HCT116 (cell line): Measurements from ENCODE around the gene MOV10L1. TPM values are rescaled to one million over a fixed set of nuclear protein-coding genes. Genes with fewer than 3 reads are reported as not detected.

Experiments used
- ATAC-seq: fragments of 200-7000 bp; cut with Tn5 transposase; 2 replicates; pipeline ENCODE4 v1.9.1; 2020; ENCODE audit warnings: mild to moderate bottlenecking, moderate library complexity
- BruUV-seq: library from RNA; stranded (reverse); fragments of 400-500 nt; replicated peaks from 2 replicates; lab custom pipeline; 2021; lab: Mats Ljungman, UMichigan
- CTCF ChIA-PET: fragments of 300-600 bp; sonication (Branson Sonifier 250); formaldehyde crosslinking; loops from one replicate; lab custom pipeline; 2021; ENCODE audit warnings: antibody characterized with exemption; lab: Charles Lee
- POLR2A ChIA-PET: fragments of 300-600, 350-600 bp; sonication (Branson Sonifier 250); formaldehyde crosslinking; loops from one replicate; lab custom pipeline; 2021; ENCODE audit warnings: antibody characterized with exemption; lab: Charles Lee
- RAD21 ChIA-PET, 2 experiments: fragments of 300-600 bp; sonication (Branson Sonifier 250); formaldehyde crosslinking; loops; one replicate each; lab custom pipeline; 2023; ENCODE audit warnings: low total read pairs in 2 of 2; ENCODE audit not compliant: uncharacterized antibody in 2 of 2, unreplicated experiment in 2 of 2, low non-redundant PET in 1 of 2; lab: Charles Lee
- DNase-seq: peaks from one replicate; pipeline ENCODE4 v3.0.0-alpha.2; 2010; ENCODE audit warnings: low read depth, low spot score
- H2AFZ ChIP-seq: fragments of 200-600 bp; shearing (Covaris generic), sonication (generic); 2 replicates; pipeline ENCODE4 v1.6.1; 2017; ENCODE audit warnings: low read depth, mixed run types, mixed read lengths, antibody characterized with exemption, low read length; ENCODE audit not compliant: poor library complexity, severe bottlenecking
- H3K27ac ChIP-seq: 2 replicates; pipeline ENCODE4 v1.5.1; 2012; ENCODE audit warnings: low read depth, low read length
- H3K27me3 ChIP-seq: fragments of 200-600 bp; sonication (generic); 2 replicates; pipeline ENCODE4 v1.6.1; 2016; ENCODE audit warnings: mixed run types, low read length, mixed read lengths; ENCODE audit not compliant: insufficient read depth
- H3K36me3 ChIP-seq, 2 experiments: fragments of 200-500 bp in 1 of 2; fragments of 200-600 bp in 1 of 2; sonication (Bioruptor generic) in 1 of 2; sonication (generic) in 1 of 2; 2 replicates each; pipeline versions ENCODE4 v1.5.1 to v1.6.1; 2014 to 2016; ENCODE audit warnings: low read length in 2 of 2, inconsistent platforms in 1 of 2, mixed read lengths in 1 of 2, mixed run types in 1 of 2; ENCODE audit not compliant: insufficient read depth in 2 of 2, control insufficient read depth in 1 of 2
- H3K4me1 ChIP-seq, 2 experiments: fragments of 200-600 bp in 1 of 2; sonication (generic) in 1 of 2; 2 replicates each; pipeline versions ENCODE4 v1.5.1 to v1.6.1; 2012 to 2017; ENCODE audit warnings: low read length in 2 of 2, inconsistent platforms in 1 of 2, mild to moderate bottlenecking in 1 of 2, mixed read lengths in 1 of 2, mixed run types in 1 of 2, moderate library complexity in 1 of 2; ENCODE audit not compliant: insufficient read depth in 2 of 2, control insufficient read depth in 1 of 2
- H3K4me2 ChIP-seq: fragments of 200-600 bp; sonication (generic); 2 replicates; pipeline ENCODE4 v1.6.1; 2017; ENCODE audit warnings: mixed run types, low read length, mixed read lengths
- H3K4me3 ChIP-seq, 2 experiments: fragments of 200-600 bp in 1 of 2; sonication (generic) in 1 of 2; replicated peaks in 1 of 2; 2 replicates each; pipeline ENCODE4 v1.5.1; 2011 to 2016; ENCODE audit warnings: low read length in 2 of 2, control low read depth in 1 of 2, low read depth in 1 of 2, mild to moderate bottlenecking in 1 of 2, mixed read lengths in 1 of 2, mixed run types in 1 of 2
- H3K79me2 ChIP-seq: fragments of 200-600 bp; sonication (generic); 2 replicates; pipeline ENCODE4 v1.6.1; 2017; ENCODE audit warnings: mild to moderate bottlenecking, mixed run types, low read length, moderate library complexity, mixed read lengths; ENCODE audit not compliant: insufficient read depth
- H3K9ac ChIP-seq: fragments of 200-600 bp; sonication (generic); 2 replicates; pipeline ENCODE4 v1.6.1; 2016; ENCODE audit warnings: low read length, mixed read lengths
- H3K9me2 ChIP-seq: fragments of 200-600 bp; sonication (generic), shearing (Covaris generic); 2 replicates; pipeline ENCODE4 v1.6.1; 2017; ENCODE audit warnings: mixed run types, mild to moderate bottlenecking, moderate library complexity; ENCODE audit not compliant: insufficient read depth
- H3K9me3 ChIP-seq, 2 experiments: fragments of 200-500 bp in 1 of 2; fragments of 200-600 bp in 1 of 2; sonication (Bioruptor generic) in 1 of 2; sonication (generic) in 1 of 2; 2 replicates each; pipeline ENCODE4 v1.6.1; 2014 to 2017; ENCODE audit warnings: low read length in 2 of 2, mixed read lengths in 2 of 2, inconsistent platforms in 1 of 2, low read depth in 1 of 2, mild to moderate bottlenecking in 1 of 2, mixed run types in 1 of 2, moderate library complexity in 1 of 2; ENCODE audit not compliant: control insufficient read depth in 1 of 2, insufficient read depth in 1 of 2
- H4K20me1 ChIP-seq: fragments of 200-600 bp; sonication (generic), shearing (Covaris generic); 2 replicates; pipeline ENCODE4 v1.6.1; 2017; ENCODE audit warnings: mixed run types, mild to moderate bottlenecking, moderate library complexity; ENCODE audit not compliant: insufficient read depth
- CEBPB ChIP-seq: IDR thresholded peaks from 2 replicates; pipeline ENCODE4 v1.6.1; 2012; ENCODE audit warnings: low read depth
- EGR1 ChIP-seq: IDR thresholded peaks from 2 replicates; pipeline ENCODE4 v1.6.1; 2012; ENCODE audit warnings: low read depth
- ELF1 ChIP-seq: IDR thresholded peaks from 2 replicates; pipeline ENCODE4 v1.6.1; 2012; ENCODE audit warnings: low read depth, borderline replicate concordance
- EZH2phosphoT487 ChIP-seq: fragments of 200-600 bp; IDR thresholded peaks from 2 replicates; pipeline ENCODE4 v1.6.1; 2018; ENCODE audit warnings: antibody characterized with exemption, borderline replicate concordance
- FOSL1 ChIP-seq: IDR thresholded peaks from 2 replicates; pipeline ENCODE4 v1.6.1; 2012; ENCODE audit warnings: low read depth
- JUND ChIP-seq: IDR thresholded peaks from 2 replicates; pipeline ENCODE4 v1.6.1; 2012
- POLR2A ChIP-seq: IDR thresholded peaks from 2 replicates; pipeline ENCODE4 v1.7.0; 2011; ENCODE audit warnings: borderline replicate concordance; ENCODE audit not compliant: insufficient read depth, insufficient read length; ENCODE audit errors: extremely low read depth
- REST ChIP-seq: IDR thresholded peaks from 2 replicates; pipeline ENCODE4 v1.6.1; 2012; ENCODE audit warnings: low read depth
- SIN3A ChIP-seq: IDR thresholded peaks from 2 replicates; pipeline ENCODE4 v1.6.1; 2012; ENCODE audit warnings: low read depth
- SRF ChIP-seq: IDR thresholded peaks from 2 replicates; pipeline ENCODE4 v1.6.1; 2012; ENCODE audit warnings: low read depth
- ZBTB33 ChIP-seq: IDR thresholded peaks from 2 replicates; pipeline ENCODE4 v1.6.1; 2011; ENCODE audit warnings: mild to moderate bottlenecking, low read length, moderate library complexity; ENCODE audit not compliant: insufficient replicate concordance; ENCODE audit errors: extremely low read depth
- ZFX ChIP-seq: fragments of 450-650 bp; IDR thresholded peaks from 2 replicates; pipeline ENCODE4 v1.6.1; 2017
- intact Hi-C: fragments of 100-400 bp; cut with micrococcal nuclease; formaldehyde crosslinking; loops from 2 replicates; pipeline ENCODE4 v1.10.0; 2022
- total RNA-seq: library from RNA; stranded (reverse); gene quantifications from one replicate; pipeline ENCODE4 v1.2.1, GENCODE V29; 2021; ENCODE audit not compliant: unreplicated experiment

The MOV10L1 gene
- total RNA-seq, 1 experiment from 2014 or later = not detected

- no peaks in the 10 kb centered on the region for H3K36me3 ChIP-seq
- intact Hi-C loops = no loop called here
- DNase-seq (no peak), ATAC-seq (peak; percentile 54; the same call in 1 of the 2 replicates)
- H3K4me3 ChIP-seq = no peak overlapping the region
- no peaks in the 10 kb centered on the region for H3K9me3 ChIP-seq
- H3K9ac ChIP-seq = no peak overlapping the region
- ChIA-PET POLR2A (no interaction called here), CTCF (interaction anchor here (0.8 kb wide), 1 partner anchor 75 kb away, joined by 3 read pairs; no protein-coding TSS in a partner anchor), RAD21 (no interaction called here)
- no TSS peak for BruUV-seq
- no peaks in the 10 kb centered on the region for H3K27me3 ChIP-seq
- TF ChIP-seq EGR1 (no peak), SIN3A (no peak), JUND (no peak), ELF1 (no peak), ZFX (no peak), REST (no peak), CEBPB (no peak), SRF (no peak), FOSL1 (no peak), POLR2A (no peak), ZBTB33 (no peak), EZH2phosphoT487 (no peak)
- no peak overlapping the region for H3K27ac ChIP-seq
- no peak overlapping the region for H3K4me2 ChIP-seq
- H4K20me1 ChIP-seq = no peaks in the 10 kb centered on the region
- H3K79me2 ChIP-seq = no peaks in the 10 kb centered on the region
- H3K4me1 ChIP-seq = peaks cover 0 to 11% of the 10 kb centered on the region in 2 experiments; a peak in 2 of 4 replicates
- H3K9me2 ChIP-seq = no peaks in the 10 kb centered on the region
- no peak overlapping the region for H2AFZ ChIP-seq
Measured at GRCh38 chr22:50074056-50074455, 15.8 kb upstream of the MOV10L1 start.
